Bronchial epithelial cell (primary cell): ENCODE data around the gene NUDT22. TPM values are rescaled to one million over a fixed set of nuclear protein-coding genes. Genes with fewer than 3 reads are reported as not detected.
A peak's percentile ranks its signal among the peaks of the same experiment; 100 is the strongest.

Experiments
- DNase-seq: peaks from one replicate; pipeline ENCODE4 v3.0.0-alpha.2; 2010; ENCODE audit warnings: low read depth
- FAIRE-seq: peaks from 2 replicates; lab custom pipeline; 2011; peaks lifted over from hg19 to GRCh38; lab: Jason Lieb, UNC
- H3K27me3 ChIP-seq: 2 replicates; pipeline ENCODE4 v1.5.1; 2011; ENCODE audit warnings: low read length; ENCODE audit not compliant: control insufficient read depth, insufficient read depth
- H3K36me3 ChIP-seq: 2 replicates; pipeline ENCODE4 v1.5.1; 2011; ENCODE audit warnings: low read length; ENCODE audit not compliant: control insufficient read depth, insufficient read depth
- H3K4me3 ChIP-seq: 2 replicates; pipeline ENCODE4 v1.5.1; 2011; ENCODE audit warnings: mild to moderate bottlenecking, low read depth, low read length, control low read depth
- CTCF ChIP-seq: IDR thresholded peaks from 2 replicates; pipeline ENCODE4 v1.5.1; 2011; ENCODE audit warnings: mild to moderate bottlenecking, moderate library complexity, low read length, control low read depth, inconsistent platforms; ENCODE audit not compliant: insufficient read depth, severe bottlenecking
- total RNA-seq: library from RNA; depleted of rRNA; stranded (reverse); fragments of >200 nt; gene quantifications from 2 replicates; pipeline ENCODE4 v1.2.1, GENCODE V29; 2014

Gene NUDT22
- total RNA-seq, 1 donor from 2014 or later: 57.9 TPM

GRCh38 chr11:64264371-64264852 is 38.3 kb downstream of the NUDT22 start:
- H3K36me3 ChIP-seq: peaks cover 51% of the 10 kb centered on the region
- H3K4me3 ChIP-seq: no peak overlapping the region
- H3K27me3 ChIP-seq: no peaks in the 10 kb centered on the region
- DNase-seq: no peak
- TF ChIP-seq CTCF: no peak
- FAIRE-seq: no peak

GRCh38 chr11:64265176-64266160 is 39.4 kb downstream of the NUDT22 start:
- FAIRE-seq (no peak), DNase-seq (no peak)
- Histone ChIP-seq H3K27me3 (no peaks in the 10 kb centered on the region), H3K4me3 (no peak overlapping the region), H3K36me3 (peaks cover 47% of the 10 kb centered on the region)
- no peak for TF ChIP-seq CTCF

- Histone ChIP-seq H3K27me3 (no peaks in the 10 kb centered on the region), H3K4me3 (no peak overlapping the region), H3K36me3 (peaks cover 43% of the 10 kb centered on the region)
- no peak for FAIRE-seq
- DNase-seq: peak; percentile 61
- no peak for TF ChIP-seq CTCF
Observed at GRCh38 chr11:64266339-64266738, 40.3 kb downstream of the NUDT22 start.

- Histone ChIP-seq H3K4me3 (no peak overlapping the region), H3K36me3 (peaks cover 37% of the 10 kb centered on the region), H3K27me3 (no peaks in the 10 kb centered on the region)
- no peak for DNase-seq
- no peak for FAIRE-seq
- TF ChIP-seq CTCF: no peak
Observed at GRCh38 chr11:64267207-64267945, 41.3 kb downstream of the NUDT22 start.

- no peak for TF ChIP-seq CTCF
- Histone ChIP-seq H3K36me3 (peaks cover 29% of the 10 kb centered on the region), H3K4me3 (no peak overlapping the region), H3K27me3 (no peaks in the 10 kb centered on the region)
- DNase-seq (peak; percentile 32), FAIRE-seq (no peak)
Observed at GRCh38 chr11:64268025-64268892, 42.2 kb downstream of the NUDT22 start.
